RWPE2 (cell line): ENCODE data around the gene GREB1.

Source experiments
- ATAC-seq: fragments of 200-7000 bp; cut with Tn5 transposase; 3 replicates; pipeline ENCODE4 v1.9.1; 2021; ENCODE audit warnings: low read depth
- DNase-seq: peaks from one replicate; pipeline ENCODE4 v3.0.0-alpha.2; 2020; ENCODE audit warnings: low spot score
- H3K27ac ChIP-seq: fragments of 450-650 bp; 2 replicates; pipeline ENCODE4 v1.5.1; 2017; ENCODE audit warnings: mild to moderate bottlenecking; ENCODE audit not compliant: poor library complexity, severe bottlenecking
- H3K27me3 ChIP-seq: fragments of 250-450 bp; sonication (Bioruptor Pico); 2 replicates; pipeline ENCODE4 v1.5.1; 2021; ENCODE audit warnings: mild to moderate bottlenecking, moderate library complexity; ENCODE audit not compliant: insufficient read depth, poor library complexity, severe bottlenecking
- H3K36me3 ChIP-seq: fragments of 250-450 bp; sonication (Bioruptor Pico); 2 replicates; pipeline ENCODE4 v1.5.1; 2020; ENCODE audit warnings: low read depth, mild to moderate bottlenecking, moderate library complexity
- H3K4me1 ChIP-seq: fragments of 250-450 bp; sonication (Bioruptor Pico); 2 replicates; pipeline ENCODE4 v1.5.1; 2021; ENCODE audit warnings: mild to moderate bottlenecking, moderate library complexity; ENCODE audit not compliant: insufficient read depth, poor library complexity, severe bottlenecking
- H3K4me3 ChIP-seq: fragments of 250-450 bp; sonication (Bioruptor Pico); 2 replicates; pipeline ENCODE4 v1.5.1; 2021; ENCODE audit warnings: mild to moderate bottlenecking, moderate library complexity; ENCODE audit not compliant: severe bottlenecking
- H3K9me3 ChIP-seq: fragments of 250-450 bp; sonication (Bioruptor Pico); 2 replicates; pipeline ENCODE4 v1.5.1; 2021; ENCODE audit warnings: mild to moderate bottlenecking, moderate library complexity; ENCODE audit not compliant: severe bottlenecking
- TF ChIP-seq, protein P1 (sequence below): fragments of 450-650 bp; IDR thresholded peaks from one replicate; pipeline ENCODE4 v1.5.1; 2017; ENCODE audit warnings: mild to moderate bottlenecking, moderate library complexity; ENCODE audit not compliant: poor library complexity, severe bottlenecking

The GREB1 gene

DNA sequence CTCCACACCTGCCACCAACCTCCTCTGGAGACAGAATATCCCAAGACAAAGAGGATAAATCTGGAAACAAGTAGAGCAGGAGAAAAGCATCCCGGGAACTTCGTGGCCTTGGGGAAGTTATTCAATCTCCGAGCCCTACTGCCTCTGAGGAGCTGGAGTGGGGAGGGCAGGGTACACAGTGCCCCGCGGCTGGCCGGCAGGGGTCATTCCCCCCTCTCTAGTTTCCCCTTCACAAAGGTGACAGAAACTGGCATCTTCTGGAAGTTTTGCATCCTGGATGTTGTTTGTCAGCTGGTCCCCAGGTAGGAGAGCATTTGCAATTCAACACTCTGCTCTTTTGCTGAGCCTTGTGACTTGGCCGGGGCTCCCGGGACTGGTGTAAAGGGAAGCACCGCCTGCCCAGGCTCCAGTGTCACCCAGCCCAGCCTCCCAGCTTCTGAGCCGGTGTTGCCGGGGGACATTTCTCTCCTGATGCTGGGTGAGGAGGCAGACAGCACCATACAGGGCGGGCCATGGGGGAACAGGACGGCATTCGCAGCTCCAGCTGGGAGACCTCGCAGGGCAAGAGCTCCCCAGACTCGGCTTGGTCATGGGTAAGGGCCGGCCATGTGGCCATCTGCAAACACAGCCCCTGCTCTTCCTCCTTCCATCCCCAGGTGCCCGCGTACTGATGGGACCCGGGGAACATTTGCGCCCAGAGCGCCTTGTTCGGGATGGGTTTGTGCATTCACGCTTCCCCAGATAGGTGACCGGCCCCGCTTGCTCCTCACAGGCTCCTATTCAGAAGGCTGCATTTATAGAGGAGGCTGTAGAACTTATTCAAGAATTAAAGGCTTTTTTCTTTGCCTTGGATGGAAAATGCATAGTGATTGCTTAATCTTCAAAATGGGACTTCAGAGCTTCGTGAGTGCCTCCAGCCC lies 143.6 kb downstream of the GREB1 start:
- TF ChIP-seq, protein P1, sequence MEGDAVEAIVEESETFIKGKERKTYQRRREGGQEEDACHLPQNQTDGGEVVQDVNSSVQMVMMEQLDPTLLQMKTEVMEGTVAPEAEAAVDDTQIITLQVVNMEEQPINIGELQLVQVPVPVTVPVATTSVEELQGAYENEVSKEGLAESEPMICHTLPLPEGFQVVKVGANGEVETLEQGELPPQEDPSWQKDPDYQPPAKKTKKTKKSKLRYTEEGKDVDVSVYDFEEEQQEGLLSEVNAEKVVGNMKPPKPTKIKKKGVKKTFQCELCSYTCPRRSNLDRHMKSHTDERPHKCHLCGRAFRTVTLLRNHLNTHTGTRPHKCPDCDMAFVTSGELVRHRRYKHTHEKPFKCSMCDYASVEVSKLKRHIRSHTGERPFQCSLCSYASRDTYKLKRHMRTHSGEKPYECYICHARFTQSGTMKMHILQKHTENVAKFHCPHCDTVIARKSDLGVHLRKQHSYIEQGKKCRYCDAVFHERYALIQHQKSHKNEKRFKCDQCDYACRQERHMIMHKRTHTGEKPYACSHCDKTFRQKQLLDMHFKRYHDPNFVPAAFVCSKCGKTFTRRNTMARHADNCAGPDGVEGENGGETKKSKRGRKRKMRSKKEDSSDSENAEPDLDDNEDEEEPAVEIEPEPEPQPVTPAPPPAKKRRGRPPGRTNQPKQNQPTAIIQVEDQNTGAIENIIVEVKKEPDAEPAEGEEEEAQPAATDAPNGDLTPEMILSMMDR, result no peak
- ATAC-seq, result no peak

DNA sequence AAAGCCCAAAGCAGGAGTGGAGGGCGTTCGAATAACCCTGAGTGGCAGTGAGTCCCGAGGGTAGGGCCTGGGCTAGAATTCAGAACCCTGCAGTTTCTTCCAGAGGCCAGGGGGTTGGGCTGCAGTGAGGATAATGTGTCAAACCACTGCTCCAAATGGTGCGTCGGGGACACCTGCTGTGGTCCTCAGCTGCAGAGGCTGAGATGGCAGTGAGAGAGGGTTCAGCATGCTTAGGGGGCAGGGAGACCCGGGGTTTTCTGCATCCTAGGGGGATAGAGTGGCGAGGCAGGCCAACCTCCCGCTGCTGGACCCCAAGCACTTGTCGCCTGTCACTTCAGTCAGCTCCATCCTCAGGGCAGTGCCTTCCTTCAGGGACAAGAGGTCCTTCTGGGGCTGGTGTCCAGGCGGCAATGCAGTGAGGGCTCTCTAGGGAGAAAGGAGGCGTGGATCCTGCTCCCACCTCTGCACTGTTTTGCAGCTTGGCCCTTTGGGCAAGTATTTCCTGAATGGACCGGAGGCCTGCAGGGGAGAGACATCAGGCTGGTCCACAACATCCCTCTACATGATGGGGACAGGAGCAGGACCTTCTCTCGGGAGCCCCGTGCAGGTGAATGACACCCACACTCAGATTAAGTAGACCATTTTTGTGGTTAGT lies 144.6 kb downstream of the GREB1 start:
- Histone ChIP-seq H3K36me3 (no peaks in the 10 kb centered on the region), H3K4me3 (no peak overlapping the region), H3K4me1 (no peaks in the 10 kb centered on the region), H3K9me3 (no peaks in the 10 kb centered on the region), H3K27me3 (peaks cover 23% of the 10 kb centered on the region), H3K27ac (no peak overlapping the region)
- TF ChIP-seq, protein P1, result no peak
- no peak for DNase-seq
- no peak for ATAC-seq

More for the DNA sequence above, 143.6 kb downstream of the GREB1 start:
- no peak for DNase-seq
- Histone ChIP-seq H3K36me3 (no peaks in the 10 kb centered on the region), H3K9me3 (no peaks in the 10 kb centered on the region), H3K27me3 (peaks cover 25% of the 10 kb centered on the region), H3K4me3 (no peak overlapping the region), H3K4me1 (no peaks in the 10 kb centered on the region), H3K27ac (no peak overlapping the region)

DNA sequence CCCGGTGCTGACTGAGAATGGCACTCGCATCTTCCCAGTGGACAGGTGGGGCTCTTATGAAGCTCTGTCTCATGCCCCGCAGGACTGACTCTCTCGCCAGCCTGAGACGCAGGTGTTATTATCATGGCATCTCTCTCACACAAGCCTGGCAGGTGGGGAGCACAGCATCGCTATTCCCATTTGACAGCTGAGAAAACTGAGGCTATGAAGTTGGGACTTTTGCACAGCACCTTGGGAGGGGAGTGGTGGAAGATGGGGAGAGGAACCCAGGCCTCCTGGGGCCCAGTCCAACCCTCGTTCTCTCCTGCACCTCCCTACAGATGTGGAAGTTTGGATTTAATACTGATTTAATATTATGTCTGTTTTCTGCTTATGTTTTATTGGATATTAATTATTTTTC lies 145.2 kb downstream of the GREB1 start:
- no peak overlapping the region for H3K27ac ChIP-seq
- H3K4me1 ChIP-seq, result no peaks in the 10 kb centered on the region
- TF ChIP-seq, protein P1, result no peak
- peaks cover 22% of the 10 kb centered on the region for H3K27me3 ChIP-seq
- ATAC-seq, result no peak
- DNase-seq, result no peak
- no peak overlapping the region for H3K4me3 ChIP-seq
- H3K9me3 ChIP-seq, result no peaks in the 10 kb centered on the region
- H3K36me3 ChIP-seq, result no peaks in the 10 kb centered on the region

DNA sequence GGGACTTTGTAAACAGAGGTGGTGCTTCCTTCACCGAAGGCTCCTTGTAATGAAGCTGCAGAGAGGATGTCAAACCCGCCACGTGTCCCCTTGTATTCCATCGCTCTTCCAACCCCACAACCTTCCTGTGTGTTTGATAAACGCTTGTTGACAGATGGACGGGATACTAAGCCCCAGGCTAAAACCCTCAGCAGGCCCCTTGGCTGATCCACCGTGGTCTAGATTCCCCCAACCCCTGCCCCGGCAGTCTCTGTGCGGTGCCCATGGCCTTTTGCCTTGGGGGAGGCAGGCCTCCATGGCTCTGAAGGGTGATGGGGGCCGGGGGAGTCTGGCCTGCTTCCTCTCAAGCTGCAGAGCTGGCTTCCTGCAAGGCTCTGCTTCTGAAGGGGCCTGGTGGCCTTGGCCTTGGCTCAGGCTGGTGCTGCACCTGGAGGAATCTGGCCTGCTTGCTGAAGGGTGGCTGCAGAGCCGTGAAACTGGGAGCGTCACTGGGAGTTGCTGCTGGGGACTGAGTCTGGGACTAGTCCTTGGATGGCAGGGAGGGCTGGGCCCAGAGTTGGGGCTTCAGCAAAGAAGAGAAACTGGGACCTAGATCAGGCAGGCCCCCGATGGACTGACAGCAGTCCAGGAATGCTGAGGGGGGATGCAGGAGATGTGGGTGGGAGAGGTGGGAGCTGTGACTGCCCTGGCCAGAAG lies 145.8 kb downstream of the GREB1 start:
- Histone ChIP-seq H3K4me3 (no peak overlapping the region), H3K4me1 (no peaks in the 10 kb centered on the region), H3K36me3 (no peaks in the 10 kb centered on the region), H3K27ac (no peak overlapping the region), H3K27me3 (peaks cover 22% of the 10 kb centered on the region), H3K9me3 (no peaks in the 10 kb centered on the region)
- DNase-seq (no peak), ATAC-seq (no peak)
- TF ChIP-seq, protein P1, result no peak
